Measurements from ENCODE around the gene SESTD1. TPM values are rescaled to one million over a fixed set of nuclear protein-coding genes. Genes with fewer than 3 reads are reported as not detected.

The SESTD1 gene
- total and polyA plus RNA-seq, 2 of the 8 experiments (the other 6 are each of a cell fraction or from before 2014, with no cell fraction given), result 5.2 to 49.6 TPM

- Histone ChIP-seq H3K18ac (ENCODE audit: extremely low read depth, low read length) (no peak overlapping the region), H3K56ac (replicated peaks; ENCODE audit: insufficient read length, low read depth, low read length) (no peak overlapping the region), H3K23me2 (ENCODE audit: low read depth, low read length) (no peaks in the 10 kb centered on the region), H3K27ac (ENCODE audit: low read depth, low read length) (no peak overlapping the region), H3K4me3 (ENCODE audit: extremely low read depth in 1 of 4, insufficient read depth in 2 of 4, low read depth in 3 of 4, low read length in 4 of 4) (no peak overlapping the region), H2BK12ac (ENCODE audit: low read depth, low read length) (no peak overlapping the region), H3K4ac (replicated peaks; ENCODE audit: insufficient read length, low read depth, low read length) (no peak overlapping the region), H4K91ac (replicated peaks; ENCODE audit: insufficient read length, low read length) (no peak overlapping the region), H3K79me2 (ENCODE audit: control insufficient read depth in 1 of 2, insufficient read depth in 2 of 2, low read length in 2 of 2) (no peaks in the 10 kb centered on the region), H2BK120ac (replicated peaks; ENCODE audit: low read depth, low read length) (no peak overlapping the region), H4K8ac (ENCODE audit: extremely low read depth, insufficient read depth, low read length) (no peak overlapping the region), H2BK15ac (ENCODE audit: low read length) (no peak overlapping the region), H3K9ac (replicated peaks in 1 of 4; ENCODE audit: extremely low read depth in 1 of 4, low read depth in 3 of 4, low read length in 3 of 4) (no peak overlapping the region), H3K23ac (ENCODE audit: insufficient read length) (no peak overlapping the region), H4K5ac (ENCODE audit: insufficient read length, low read depth, low read length) (no peak overlapping the region), H3K9me3 (ENCODE audit: insufficient read depth in 2 of 2, low read depth in 1 of 2, low read length in 1 of 2) (no peaks in the 10 kb centered on the region), H4K20me1 (replicated peaks in 1 of 2; ENCODE audit: control insufficient read depth in 1 of 2, insufficient read depth in 2 of 2, low read length in 2 of 2) (no peaks in the 10 kb centered on the region), H3K14ac (ENCODE audit: insufficient read length) (no peak overlapping the region), H2AK5ac (ENCODE audit: low read depth, low read length) (no peak overlapping the region), H3K79me1 (ENCODE audit: low read depth, low read length) (no peaks in the 10 kb centered on the region), H3K27me3 (replicated peaks in 1 of 4; ENCODE audit: control insufficient read depth in 3 of 4, extremely low read depth in 1 of 4, insufficient read depth in 3 of 4, low read length in 3 of 4) (no peaks in the 10 kb centered on the region), H3K4me1 (replicated peaks in 1 of 4; ENCODE audit: control insufficient read depth in 3 of 4, insufficient read depth in 4 of 4, low read length in 3 of 4) (no peaks in the 10 kb centered on the region), H3K36me3 (ENCODE audit: control insufficient read depth in 2 of 4, insufficient read depth in 4 of 4, low read length in 3 of 4) (no peaks in the 10 kb centered on the region), H3K4me2 (ENCODE audit: insufficient read depth in 1 of 2, low read depth in 2 of 2, low read length in 2 of 2) (no peak overlapping the region), H2BK5ac (ENCODE audit: low read depth, low read length) (no peak overlapping the region), H2AFZ (ENCODE audit: low read length) (no peak overlapping the region), H2BK20ac (ENCODE audit: low read length) (no peak overlapping the region)
- DNase-seq (ENCODE audit: low read depth in 1 of 2, low spot score in 2 of 2) (no peak), FAIRE-seq (no peak)
- ChIA-PET CTCF (ENCODE audit: partially characterized antibody) (interaction anchor here (0.6 to 1.4 kb wide), 4 partner anchors 13 to 407 kb away, joined by 3 read pairs; no protein-coding TSS in a partner anchor), POLR2A (ENCODE audit: partially characterized antibody) (no interaction called here)
- 93% methylated on average over 5 of the region's 5 CpGs; no CpG with 5 or more reads in 1 of the 2 experiments for WGBS, 2 experiments (ENCODE audit: extremely low coverage in 1 of 2, insufficient coverage in 1 of 2, insufficient read length in 1 of 2, insufficient replicate concordance in 2 of 2, low coverage in 1 of 2, low lambda C conversion rate in 2 of 2, missing lambda C conversion rate in 1 of 2)
- TF ChIP-seq SP2 (IDR thresholded peaks at IDR 0.05; ENCODE audit: low read length) (no peak), RBBP5 (IDR thresholded peaks at IDR 0.05; ENCODE audit: borderline replicate concordance, low read depth, low read length) (no peak), JUN (IDR thresholded peaks at IDR 0.05; ENCODE audit: low read depth, low read length) (no peak), CTCF (IDR thresholded peaks at IDR 0.05; ENCODE audit: control extremely low read depth in 1 of 3, insufficient read depth in 1 of 3, low read depth in 1 of 3, low read length in 3 of 3) (no peak), USF2 (IDR thresholded peaks at IDR 0.05; ENCODE audit: low read length) (no peak)
Measured at GRCh38 chr2:179298666-179299065, 34.0 kb upstream of the SESTD1 start.
